ENCODE measurements around the gene LURAP1L. TPM values are rescaled to one million over a fixed set of nuclear protein-coding genes. Genes with fewer than 3 reads are reported as not detected.
A peak's percentile ranks its signal among the peaks of the same experiment; 100 is the strongest.

LURAP1L gene
- polyA plus RNA-seq, 1 donor (not counting 4 experiments of a cell fraction or from before 2014, with no cell fraction given), result 25.0 TPM

GRCh38 chr9:12818431-12819000 is 43.7 kb downstream of the LURAP1L start:
- FAIRE-seq, result peak; percentile 17
- Histone ChIP-seq H3K27ac (ENCODE audit: control insufficient read depth, insufficient read depth, low read length) (peak overlapping the region; percentile 17), H3K4me3 (ENCODE audit: control insufficient read depth in 2 of 3, extremely low read depth in 1 of 3, insufficient read depth in 2 of 3, low read depth in 1 of 3, low read length in 3 of 3) (no peak overlapping the region), H3K4me2 (ENCODE audit: control insufficient read depth, extremely low read depth, insufficient read depth, low read depth, low read length) (no peak overlapping the region), H3K79me2 (ENCODE audit: control insufficient read depth, insufficient read depth, low read length) (no peaks in the 10 kb centered on the region), H2AFZ (ENCODE audit: control insufficient read depth, low read length) (no peak overlapping the region), H3K36me3 (ENCODE audit: control insufficient read depth in 2 of 2, extremely low read depth in 1 of 2, insufficient read depth in 2 of 2, low read length in 2 of 2) (no peaks in the 10 kb centered on the region), H3K9me1 (ENCODE audit: control insufficient read depth, extremely low read depth, insufficient read depth, low read length) (no peaks in the 10 kb centered on the region), H3K4me1 (ENCODE audit: control insufficient read depth, extremely low read depth, insufficient read depth, low read length) (peaks cover 21% of the 10 kb centered on the region), H4K20me1 (ENCODE audit: control insufficient read depth, extremely low read depth, insufficient read depth, low read length) (no peaks in the 10 kb centered on the region), H3K9me3 (ENCODE audit: control insufficient read depth, low read depth, low read length) (no peaks in the 10 kb centered on the region), H3K9ac (ENCODE audit: control insufficient read depth, extremely low read depth, insufficient read depth, low read length) (peak overlapping the region; percentile 3), H3K27me3 (ENCODE audit: control insufficient read depth, extremely low read depth, insufficient read depth, low read length) (no peaks in the 10 kb centered on the region)
- TF ChIP-seq, protein P1, sequence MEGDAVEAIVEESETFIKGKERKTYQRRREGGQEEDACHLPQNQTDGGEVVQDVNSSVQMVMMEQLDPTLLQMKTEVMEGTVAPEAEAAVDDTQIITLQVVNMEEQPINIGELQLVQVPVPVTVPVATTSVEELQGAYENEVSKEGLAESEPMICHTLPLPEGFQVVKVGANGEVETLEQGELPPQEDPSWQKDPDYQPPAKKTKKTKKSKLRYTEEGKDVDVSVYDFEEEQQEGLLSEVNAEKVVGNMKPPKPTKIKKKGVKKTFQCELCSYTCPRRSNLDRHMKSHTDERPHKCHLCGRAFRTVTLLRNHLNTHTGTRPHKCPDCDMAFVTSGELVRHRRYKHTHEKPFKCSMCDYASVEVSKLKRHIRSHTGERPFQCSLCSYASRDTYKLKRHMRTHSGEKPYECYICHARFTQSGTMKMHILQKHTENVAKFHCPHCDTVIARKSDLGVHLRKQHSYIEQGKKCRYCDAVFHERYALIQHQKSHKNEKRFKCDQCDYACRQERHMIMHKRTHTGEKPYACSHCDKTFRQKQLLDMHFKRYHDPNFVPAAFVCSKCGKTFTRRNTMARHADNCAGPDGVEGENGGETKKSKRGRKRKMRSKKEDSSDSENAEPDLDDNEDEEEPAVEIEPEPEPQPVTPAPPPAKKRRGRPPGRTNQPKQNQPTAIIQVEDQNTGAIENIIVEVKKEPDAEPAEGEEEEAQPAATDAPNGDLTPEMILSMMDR (optimal IDR thresholded peaks at IDR 0.05 in 1 of 3, IDR thresholded peaks at IDR 0.05 in 1 of 3, conservative IDR thresholded peaks at IDR 0.05 in 1 of 3; ENCODE audit: extremely low read depth in 1 of 3, insufficient read depth in 2 of 3, low read length in 3 of 3), result peak in 1 of 3 experiments; percentile 10
- no peak for TF ChIP-seq EZH2 (IDR thresholded peaks at IDR 0.05; ENCODE audit: low read length)
- DNase-seq (ENCODE audit: low read depth, low spot score), result no peak
- dilution Hi-C loops (cut with MboI; ENCODE audit: extremely low pct_ligation_motif_present, low sequenced_read_pairs), result no loop called here

DNA sequence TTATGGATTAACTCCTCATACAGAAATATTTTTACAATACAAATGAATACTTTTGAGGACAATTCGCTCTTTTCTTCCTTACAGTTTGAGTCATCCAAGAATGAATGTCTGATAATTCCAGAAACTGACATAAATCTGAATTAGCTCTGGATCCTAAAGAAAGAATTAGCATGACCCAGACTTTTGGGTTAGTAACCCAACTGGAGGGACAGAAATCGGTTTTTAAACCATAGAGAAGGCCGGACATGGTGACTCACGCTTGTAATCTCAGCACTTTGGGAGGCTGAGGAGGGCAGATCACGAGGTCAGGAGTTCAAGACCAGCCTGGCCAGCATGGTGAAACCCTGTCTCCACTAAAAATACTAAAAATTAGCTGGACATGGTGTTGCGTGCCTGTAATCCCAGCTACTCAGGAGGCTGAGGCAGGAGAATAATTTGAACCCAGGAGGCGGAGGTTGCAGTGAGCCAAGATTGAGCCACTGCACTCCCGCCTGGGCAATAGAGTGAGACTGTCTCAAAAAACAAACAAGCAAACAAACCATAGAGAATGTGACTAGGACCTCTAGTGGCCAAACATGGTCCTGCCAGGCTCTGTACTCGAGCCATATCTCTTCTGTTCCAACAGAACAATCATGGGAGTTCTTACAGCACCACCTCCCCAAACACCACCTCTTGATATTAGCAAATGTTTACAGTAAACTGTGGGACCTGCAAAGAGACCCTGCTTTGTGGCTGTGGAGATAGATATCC is 44.8 kb downstream of the LURAP1L start:
- H3K36me3 ChIP-seq (ENCODE audit: control insufficient read depth in 2 of 2, extremely low read depth in 1 of 2, insufficient read depth in 2 of 2, low read length in 2 of 2), result no peaks in the 10 kb centered on the region
- FAIRE-seq, result no peak
- H3K9me1 ChIP-seq (ENCODE audit: control insufficient read depth, extremely low read depth, insufficient read depth, low read length), result no peaks in the 10 kb centered on the region
- H3K79me2 ChIP-seq (ENCODE audit: control insufficient read depth, insufficient read depth, low read length), result no peaks in the 10 kb centered on the region
- no peaks in the 10 kb centered on the region for H4K20me1 ChIP-seq (ENCODE audit: control insufficient read depth, extremely low read depth, insufficient read depth, low read length)
- H3K9ac ChIP-seq (ENCODE audit: control insufficient read depth, extremely low read depth, insufficient read depth, low read length), result no peak overlapping the region
- no peak overlapping the region for H3K4me3 ChIP-seq (ENCODE audit: control insufficient read depth in 2 of 3, extremely low read depth in 1 of 3, insufficient read depth in 2 of 3, low read depth in 1 of 3, low read length in 3 of 3)
- no peak overlapping the region for H3K27ac ChIP-seq (ENCODE audit: control insufficient read depth, insufficient read depth, low read length)
- no peak for DNase-seq (ENCODE audit: low read depth, low spot score)
- H3K4me1 ChIP-seq (ENCODE audit: control insufficient read depth, extremely low read depth, insufficient read depth, low read length), result peaks cover 20% of the 10 kb centered on the region
- dilution Hi-C loops (cut with MboI; ENCODE audit: extremely low pct_ligation_motif_present, low sequenced_read_pairs), result no loop called here
- no peaks in the 10 kb centered on the region for H3K9me3 ChIP-seq (ENCODE audit: control insufficient read depth, low read depth, low read length)
- H3K27me3 ChIP-seq (ENCODE audit: control insufficient read depth, extremely low read depth, insufficient read depth, low read length), result no peaks in the 10 kb centered on the region
- no peak overlapping the region for H3K4me2 ChIP-seq (ENCODE audit: control insufficient read depth, extremely low read depth, insufficient read depth, low read depth, low read length)
- H2AFZ ChIP-seq (ENCODE audit: control insufficient read depth, low read length), result no peak overlapping the region
- TF ChIP-seq, protein P1 (optimal IDR thresholded peaks at IDR 0.05 in 1 of 3, IDR thresholded peaks at IDR 0.05 in 1 of 3, conservative IDR thresholded peaks at IDR 0.05 in 1 of 3; ENCODE audit: extremely low read depth in 1 of 3, insufficient read depth in 2 of 3, low read length in 3 of 3), result peak; percentile 37 to 57 (median 49)
- TF ChIP-seq EZH2 (IDR thresholded peaks at IDR 0.05; ENCODE audit: low read length), result no peak
